ENCODE results near the gene UGT2B11. TPM values are rescaled to one million over a fixed set of nuclear protein-coding genes. Genes with fewer than 3 reads are reported as not detected.

The UGT2B11 gene
- polyA plus RNA-seq, 1 donor (not counting 4 experiments of a cell fraction or from before 2014, with no cell fraction given), result not detected

- Histone ChIP-seq H3K9ac (ENCODE audit: control insufficient read depth, extremely low read depth, insufficient read depth, low read length) (no peak overlapping the region), H3K4me1 (ENCODE audit: control insufficient read depth, extremely low read depth, insufficient read depth, low read length) (no peaks in the 10 kb centered on the region), H3K27ac (ENCODE audit: control insufficient read depth, insufficient read depth, low read length) (no peak overlapping the region), H3K79me2 (ENCODE audit: control insufficient read depth, insufficient read depth, low read length) (no peaks in the 10 kb centered on the region), H3K27me3 (ENCODE audit: control insufficient read depth, extremely low read depth, insufficient read depth, low read length) (no peaks in the 10 kb centered on the region), H2AFZ (ENCODE audit: control insufficient read depth, low read length) (no peak overlapping the region), H4K20me1 (ENCODE audit: control insufficient read depth, extremely low read depth, insufficient read depth, low read length) (no peaks in the 10 kb centered on the region), H3K36me3 (ENCODE audit: control insufficient read depth in 2 of 2, extremely low read depth in 1 of 2, insufficient read depth in 2 of 2, low read length in 2 of 2) (no peaks in the 10 kb centered on the region), H3K9me1 (ENCODE audit: control insufficient read depth, extremely low read depth, insufficient read depth, low read length) (no peaks in the 10 kb centered on the region), H3K9me3 (ENCODE audit: control insufficient read depth, low read depth, low read length) (no peaks in the 10 kb centered on the region), H3K4me2 (ENCODE audit: control insufficient read depth, extremely low read depth, insufficient read depth, low read depth, low read length) (no peak overlapping the region), H3K4me3 (ENCODE audit: control insufficient read depth in 2 of 3, extremely low read depth in 1 of 3, insufficient read depth in 2 of 3, low read depth in 1 of 3, low read length in 3 of 3) (no peak overlapping the region)
- FAIRE-seq (no peak), DNase-seq (ENCODE audit: low read depth, low spot score) (no peak)
- dilution Hi-C loops (cut with MboI; ENCODE audit: extremely low pct_ligation_motif_present, low sequenced_read_pairs), result no loop called here
- TF ChIP-seq CTCF (optimal IDR thresholded peaks at IDR 0.05 in 1 of 3, IDR thresholded peaks at IDR 0.05 in 1 of 3, conservative IDR thresholded peaks at IDR 0.05 in 1 of 3; ENCODE audit: extremely low read depth in 1 of 3, insufficient read depth in 2 of 3, low read length in 3 of 3), result peak; percentile 17 to 65 (median 35)
- no peak for TF ChIP-seq EZH2 (IDR thresholded peaks at IDR 0.05; ENCODE audit: low read length)
Measured at GRCh38 chr4:69156913-69157312, 57.6 kb downstream of the UGT2B11 start.

GRCh38 chr4:69154021-69154420 lies 60.5 kb downstream of the UGT2B11 start:
- H2AFZ ChIP-seq (ENCODE audit: control insufficient read depth, low read length), result no peak overlapping the region
- no peaks in the 10 kb centered on the region for H4K20me1 ChIP-seq (ENCODE audit: control insufficient read depth, extremely low read depth, insufficient read depth, low read length)
- H3K27me3 ChIP-seq (ENCODE audit: control insufficient read depth, extremely low read depth, insufficient read depth, low read length), result no peaks in the 10 kb centered on the region
- H3K79me2 ChIP-seq (ENCODE audit: control insufficient read depth, insufficient read depth, low read length), result no peaks in the 10 kb centered on the region
- no peaks in the 10 kb centered on the region for H3K4me1 ChIP-seq (ENCODE audit: control insufficient read depth, extremely low read depth, insufficient read depth, low read length)
- H3K36me3 ChIP-seq (ENCODE audit: control insufficient read depth in 2 of 2, extremely low read depth in 1 of 2, insufficient read depth in 2 of 2, low read length in 2 of 2), result no peaks in the 10 kb centered on the region
- dilution Hi-C loops (cut with MboI; ENCODE audit: extremely low pct_ligation_motif_present, low sequenced_read_pairs), result no loop called here
- no peak for DNase-seq (ENCODE audit: low read depth, low spot score)
- TF ChIP-seq CTCF (optimal IDR thresholded peaks at IDR 0.05 in 1 of 3, IDR thresholded peaks at IDR 0.05 in 1 of 3, conservative IDR thresholded peaks at IDR 0.05 in 1 of 3; ENCODE audit: extremely low read depth in 1 of 3, insufficient read depth in 2 of 3, low read length in 3 of 3) (no peak), EZH2 (IDR thresholded peaks at IDR 0.05; ENCODE audit: low read length) (no peak)
- H3K9ac ChIP-seq (ENCODE audit: control insufficient read depth, extremely low read depth, insufficient read depth, low read length), result no peak overlapping the region
- no peak overlapping the region for H3K4me3 ChIP-seq (ENCODE audit: control insufficient read depth in 2 of 3, extremely low read depth in 1 of 3, insufficient read depth in 2 of 3, low read depth in 1 of 3, low read length in 3 of 3)
- no peak for FAIRE-seq
- no peaks in the 10 kb centered on the region for H3K9me1 ChIP-seq (ENCODE audit: control insufficient read depth, extremely low read depth, insufficient read depth, low read length)
- H3K9me3 ChIP-seq (ENCODE audit: control insufficient read depth, low read depth, low read length), result no peaks in the 10 kb centered on the region
- H3K27ac ChIP-seq (ENCODE audit: control insufficient read depth, insufficient read depth, low read length), result no peak overlapping the region
- no peak overlapping the region for H3K4me2 ChIP-seq (ENCODE audit: control insufficient read depth, extremely low read depth, insufficient read depth, low read depth, low read length)

Other genes starting within 250 kb of the UGT2B11 start
- 0.05 to 0.11 TPM (median 0.05 TPM) in 3 replicates for gene UGT2B7, start 118.3 kb downstream of the UGT2B11 start, polyA plus RNA-seq
- not detected in 3 replicates for gene UGT2B28, start 65.7 kb upstream of the UGT2B11 start, polyA plus RNA-seq

Data from keratinocyte (primary cell).